HepG2 (cell line): Measurements from ENCODE around the gene PGP. TPM values are rescaled to one million over a fixed set of nuclear protein-coding genes. Genes with fewer than 3 reads are reported as not detected.

Experiments
- FOXO1 ChIP-seq: sonication (generic); formaldehyde crosslinking; IDR thresholded peaks from 2 replicates; pipeline ENCODE4 v1.4.0; 2020; ENCODE audit warnings: missing genetic modification reagents
- GATA4 ChIP-seq: sonication (generic); IDR thresholded peaks from 2 replicates; pipeline ENCODE4 v1.6.1; 2016; ENCODE audit warnings: antibody characterized with exemption, low read depth, borderline replicate concordance
- GLMP ChIP-seq: sonication (generic); formaldehyde crosslinking; IDR thresholded peaks from 2 replicates; pipeline ENCODE4 v1.9.0; 2021; ENCODE audit warnings: missing genetic modification reagents, mild to moderate bottlenecking, borderline replicate concordance
- HCFC1 ChIP-seq: fragments of 150-350 bp; IDR thresholded peaks from 2 replicates; pipeline ENCODE4 v1.6.1; 2014; ENCODE audit warnings: low read depth, low read length
- HDAC2 ChIP-seq: sonication (generic); formaldehyde crosslinking; IDR thresholded peaks from 2 replicates; pipeline ENCODE4 v1.4.0; 2020; ENCODE audit warnings: missing genetic modification reagents
- HNRNPH1 ChIP-seq: fragments of 200-400 bp; formaldehyde crosslinking; optimal IDR thresholded peaks from 2 replicates; pipeline ENCODE3; 2017; ENCODE audit warnings: mild to moderate bottlenecking, low read depth, low read length
- MAFG ChIP-seq: sonication (generic); formaldehyde crosslinking; IDR thresholded peaks from 2 replicates; pipeline ENCODE4 v1.5.1; 2020; ENCODE audit warnings: mild to moderate bottlenecking, missing genetic modification reagents
- MIER3 ChIP-seq: IDR thresholded peaks from 2 replicates; pipeline ENCODE4 v1.6.1; 2016; ENCODE audit warnings: missing compliant biosample characterization, borderline replicate concordance
- MTA3 ChIP-seq: sonication (generic); formaldehyde crosslinking; IDR thresholded peaks from 2 replicates; pipeline ENCODE4 v1.4.0; 2020; ENCODE audit warnings: missing genetic modification reagents
- NR1H2 ChIP-seq: sonication (generic); formaldehyde crosslinking; IDR thresholded peaks from 2 replicates; pipeline ENCODE4 v1.8.1; 2022; ENCODE audit warnings: low read depth, missing genetic modification reagents, borderline replicate concordance
- RBM22 ChIP-seq: fragments of 200-400 bp; formaldehyde crosslinking; optimal IDR thresholded peaks from 2 replicates; pipeline ENCODE3; 2017; ENCODE audit warnings: mild to moderate bottlenecking, low read length, moderate library complexity
- RCOR2 ChIP-seq: IDR thresholded peaks from 2 replicates; pipeline ENCODE4 v1.6.1; 2016; ENCODE audit warnings: missing biosample characterization, missing genetic modification reagents
- RXRA ChIP-seq: sonication (generic); formaldehyde crosslinking; IDR thresholded peaks from 2 replicates; pipeline ENCODE4 v1.5.1; 2020; ENCODE audit warnings: missing genetic modification reagents
- SAFB2 ChIP-seq: sonication (generic); formaldehyde crosslinking; IDR thresholded peaks from 2 replicates; pipeline ENCODE4 v1.5.1; 2020; ENCODE audit warnings: missing genetic modification reagents, low read depth, mild to moderate bottlenecking, borderline replicate concordance
- TRAFD1 ChIP-seq: sonication (generic); formaldehyde crosslinking; IDR thresholded peaks from 2 replicates; pipeline ENCODE4 v1.5.1; 2020; ENCODE audit warnings: missing genetic modification reagents, mild to moderate bottlenecking, borderline replicate concordance
- ZC3H4 ChIP-seq: sonication (generic); formaldehyde crosslinking; IDR thresholded peaks from 2 replicates; pipeline ENCODE4 v1.4.0; 2020; ENCODE audit warnings: missing genetic modification reagents, borderline replicate concordance
- ZNF614 ChIP-seq: IDR thresholded peaks from 2 replicates; pipeline ENCODE4 v1.6.1; 2018; ENCODE audit warnings: missing biosample characterization, missing genetic modification reagents, inconsistent platforms, borderline replicate concordance
- ZNF839 ChIP-seq: sonication (generic); formaldehyde crosslinking; IDR thresholded peaks from 2 replicates; pipeline ENCODE4 v1.4.0; 2020; ENCODE audit warnings: missing genetic modification reagents, mild to moderate bottlenecking, borderline replicate concordance
- polyA plus RNA-seq, 8 experiments: library from polyadenylated mRNA; depleted of rRNA in 3 of 8; stranded (reverse) in 7 of 8; unstranded in 1 of 8; fragments of >200 nt; fragmentation: Illumina TruSeq in 4 of 8; extraction: Trizol in 4 of 8; gene quantifications; 2 replicates each; pipeline versions ENCODE4 v1.2.1 to v1.2.3, GENCODE V29; 2011 to 2016; ENCODE audit warnings: low read depth in 4 of 8, missing spikeins in 1 of 8, mixed read lengths in 1 of 8; ENCODE audit not compliant: insufficient read depth in 1 of 8
- total RNA-seq, 5 experiments: library from RNA; depleted of rRNA; stranded (reverse); fragments of >200 nt; fragmentation: Illumina TruSeq; extraction: Trizol; gene quantifications; 2 replicates each; pipeline ENCODE4 v1.2.3, GENCODE V29; 2016; ENCODE audit warnings: low read depth in 1 of 5
- TF ChIP-seq, protein P1 (sequence below): IDR thresholded peaks from 2 replicates; pipeline ENCODE4 v1.6.1; 2016; ENCODE audit warnings: low read depth, borderline replicate concordance
- TF ChIP-seq, protein P2 (sequence below): sonication (generic); formaldehyde crosslinking; IDR thresholded peaks from 2 replicates; pipeline ENCODE4 v1.4.0; 2020; ENCODE audit warnings: missing genetic modification reagents
- TF ChIP-seq, protein P3 (sequence below): IDR thresholded peaks from 2 replicates; pipeline ENCODE4 v1.6.1; 2012; ENCODE audit warnings: low read depth, low read length, improper control_type of control experiment

Gene PGP
- total and polyA plus RNA-seq, 2 of the 13 experiments (the other 11 are each of a cell fraction or from before 2014, with no cell fraction given): 7.3 to 18.3 TPM

DNA sequence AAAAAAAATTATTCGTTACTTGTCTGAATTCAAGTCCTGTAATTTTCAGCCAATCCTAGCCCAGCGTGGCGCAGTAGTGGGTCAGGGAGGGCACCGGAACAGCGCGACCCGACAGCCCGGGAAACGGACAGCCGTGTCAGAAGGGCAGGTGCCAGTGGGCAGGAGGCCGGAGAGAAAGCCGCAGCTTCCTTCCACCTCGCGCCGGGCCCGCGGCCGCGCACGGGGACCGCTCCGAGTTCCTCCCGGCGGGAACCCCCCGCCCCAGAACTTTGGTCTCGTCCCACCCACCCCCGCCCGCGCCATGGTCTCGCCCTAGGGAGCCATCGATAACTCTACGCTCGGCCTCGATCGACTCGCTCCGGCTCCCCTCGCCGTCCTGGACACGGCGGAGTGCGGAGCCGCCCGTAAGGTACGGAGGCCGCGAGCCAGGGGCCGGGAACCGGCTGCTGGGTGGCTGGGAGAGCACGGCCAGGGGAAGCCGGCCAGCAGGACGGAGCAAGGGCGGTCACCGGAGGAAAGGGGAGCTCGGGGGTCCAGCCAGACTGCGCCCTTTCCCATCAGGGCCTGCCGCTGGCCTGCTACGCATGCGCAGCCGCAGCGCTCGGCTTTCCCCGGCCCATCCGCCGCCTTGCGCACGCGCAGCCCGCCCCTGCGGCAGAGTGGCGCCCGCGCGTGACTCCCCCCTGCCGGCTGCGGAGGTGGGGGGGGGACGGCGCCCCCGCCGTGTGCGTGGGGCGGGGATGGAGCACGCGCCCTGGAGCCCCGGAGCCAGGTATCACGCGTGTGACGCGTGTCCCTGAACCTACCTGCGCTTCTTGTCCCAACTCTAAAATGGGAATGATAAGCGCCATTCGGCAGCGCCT, 9.3 kb downstream of the PGP start, which contains the start of gene MLST8 (continued):
- TF ChIP-seq ZNF614 (no peak; the same call in 1 of the 2 replicates), NR1H2 (CRISPR knock-in tag) (0 out of 2 replicates have a peak, but pooled peaks have one; percentile 26), GATA4 (no peak; the same call in 1 of the 2 replicates), FOXO1 (CRISPR knock-in tag) (peak; percentile 36), RBM22 (no peak), HNRNPH1 (no peak), ZC3H4 (CRISPR knock-in tag) (no peak), ZNF839 (CRISPR knock-in tag) (0 out of 2 replicates have a peak, but pooled peaks have one; percentile 15), GLMP (CRISPR knock-in tag) (no peak), HDAC2 (CRISPR knock-in tag) (peak; percentile 50), MAFG (no peak), SAFB2 (CRISPR knock-in tag) (no peak), HCFC1 (peak; percentile 61; the same call in 1 of the 2 replicates), MTA3 (CRISPR knock-in tag) (no peak), MIER3 (CRISPR knock-in tag) (peak; percentile 70; the same call in 1 of the 2 replicates), RXRA (CRISPR knock-in tag) (peak; percentile 68), TRAFD1 (no peak), RCOR2 (CRISPR knock-in tag) (peak; percentile 12; the same call in 1 of the 2 replicates)
- TF ChIP-seq, protein P1, sequence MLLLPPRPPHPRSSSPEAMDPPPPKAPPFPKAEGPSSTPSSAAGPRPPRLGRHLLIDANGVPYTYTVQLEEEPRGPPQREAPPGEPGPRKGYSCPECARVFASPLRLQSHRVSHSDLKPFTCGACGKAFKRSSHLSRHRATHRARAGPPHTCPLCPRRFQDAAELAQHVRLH: peak; percentile 62; the same call in 1 of the 2 replicates
- TF ChIP-seq, protein P2, sequence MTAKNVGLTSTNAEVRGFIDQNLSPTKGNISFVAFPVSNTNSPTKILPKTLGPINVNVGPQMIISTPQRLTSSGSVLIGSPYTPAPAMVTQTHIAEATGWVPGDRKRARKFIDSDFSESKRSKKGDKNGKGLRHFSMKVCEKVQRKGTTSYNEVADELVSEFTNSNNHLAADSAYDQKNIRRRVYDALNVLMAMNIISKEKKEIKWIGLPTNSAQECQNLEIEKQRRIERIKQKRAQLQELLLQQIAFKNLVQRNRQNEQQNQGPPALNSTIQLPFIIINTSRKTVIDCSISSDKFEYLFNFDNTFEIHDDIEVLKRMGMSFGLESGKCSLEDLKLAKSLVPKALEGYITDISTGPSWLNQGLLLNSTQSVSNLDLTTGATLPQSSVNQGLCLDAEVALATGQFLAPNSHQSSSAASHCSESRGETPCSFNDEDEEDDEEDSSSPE: peak; percentile 9; the same call in 1 of the 2 replicates
- TF ChIP-seq, protein P3, sequence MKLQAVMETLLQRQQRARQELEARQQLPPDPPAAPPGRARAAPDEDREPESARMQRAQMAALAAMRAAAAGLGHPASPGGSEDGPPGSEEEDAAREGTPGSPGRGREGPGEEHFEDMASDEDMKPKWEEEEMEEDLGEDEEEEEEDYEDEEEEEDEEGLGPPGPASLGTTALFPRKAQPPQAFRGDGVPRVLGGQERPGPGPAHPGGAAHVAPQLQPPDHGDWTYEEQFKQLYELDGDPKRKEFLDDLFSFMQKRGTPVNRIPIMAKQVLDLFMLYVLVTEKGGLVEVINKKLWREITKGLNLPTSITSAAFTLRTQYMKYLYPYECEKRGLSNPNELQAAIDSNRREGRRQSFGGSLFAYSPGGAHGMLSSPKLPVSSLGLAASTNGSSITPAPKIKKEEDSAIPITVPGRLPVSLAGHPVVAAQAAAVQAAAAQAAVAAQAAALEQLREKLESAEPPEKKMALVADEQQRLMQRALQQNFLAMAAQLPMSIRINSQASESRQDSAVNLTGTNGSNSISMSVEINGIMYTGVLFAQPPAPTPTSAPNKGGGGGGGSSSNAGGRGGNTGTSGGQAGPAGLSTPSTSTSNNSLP: no peak
